CD4-positive, CD25-positive, alpha-beta regulatory T cell (primary cell): Measurements from ENCODE around the gene ARID1B. TPM values are rescaled to one million over a fixed set of nuclear protein-coding genes. Genes with fewer than 3 reads are reported as not detected.
A peak's percentile ranks its signal among the peaks of the same experiment; 100 is the strongest.

ENCODE experiments used
- ATAC-seq, 2 donors: fragments of 150-1000 bp; cut with Tn5 transposase; one replicate each; pipeline ENCODE4 v1.10.0; 2021; ENCODE audit warnings: low read depth in 2 of 2, moderate number of reproducible peaks in 2 of 2, moderate library complexity in 1 of 2
- DNase-seq, 3 donors: peaks; one replicate each; pipeline versions ENCODE4 v3.0.0 to v3.0.0-alpha.2; 2012 to 2022; ENCODE audit warnings: mixed read lengths in 1 of 3
- H3K27ac ChIP-seq: one replicate; pipeline ENCODE4 v1.7.0; 2013; ENCODE audit warnings: mild to moderate bottlenecking, low read length; ENCODE audit not compliant: insufficient read depth, poor library complexity, severe bottlenecking
- H3K27me3 ChIP-seq: one replicate; pipeline ENCODE4 v1.7.0; 2013; ENCODE audit warnings: low read length; ENCODE audit not compliant: control insufficient read depth, insufficient read depth
- H3K36me3 ChIP-seq: one replicate; pipeline ENCODE4 v1.7.0; 2013; ENCODE audit warnings: mild to moderate bottlenecking, low read length, moderate library complexity; ENCODE audit not compliant: control insufficient read depth, insufficient read depth
- H3K4me1 ChIP-seq: 2 replicates; pipeline ENCODE4 v1.7.0; 2013; ENCODE audit warnings: mild to moderate bottlenecking, low read length; ENCODE audit not compliant: insufficient read depth, control insufficient read depth, poor library complexity, severe bottlenecking
- H3K4me3 ChIP-seq: one replicate; pipeline ENCODE4 v1.7.0; 2013; ENCODE audit warnings: low read depth, mild to moderate bottlenecking, low read length, moderate library complexity
- H3K9me3 ChIP-seq, 2 experiments: 1 replicate in 1 of 2; 2 replicates in 1 of 2; pipeline ENCODE4 v1.7.0; 2013; ENCODE audit warnings: low read length in 2 of 2, mild to moderate bottlenecking in 1 of 2, moderate library complexity in 1 of 2; ENCODE audit not compliant: control insufficient read depth in 2 of 2
- H3K27ac Mint-ChIP-seq, 3 donors: one replicate each; pipeline ENCODE4 v1.8.0; 2020 to 2022; ENCODE audit warnings: mild to moderate bottlenecking in 3 of 3, mixed read lengths in 3 of 3, moderate library complexity in 2 of 3
- H3K27me3 Mint-ChIP-seq: one replicate; pipeline ENCODE4 v1.8.0; 2022; ENCODE audit warnings: mild to moderate bottlenecking, mixed read lengths
- H3K36me3 Mint-ChIP-seq: one replicate; pipeline ENCODE4 v1.8.0; 2020; ENCODE audit warnings: mixed read lengths
- H3K4me1 Mint-ChIP-seq, 4 donors: one replicate each; pipeline ENCODE4 v1.8.0; 2020 to 2022; ENCODE audit warnings: mixed read lengths in 4 of 4, mild to moderate bottlenecking in 1 of 4
- H3K4me3 Mint-ChIP-seq, 4 donors: one replicate each; pipeline ENCODE4 v1.8.0; 2020 to 2022; ENCODE audit warnings: mild to moderate bottlenecking in 4 of 4, mixed read lengths in 4 of 4, moderate library complexity in 3 of 4
- H3K9me3 Mint-ChIP-seq, 7 donors: one replicate each; pipeline ENCODE4 v1.8.0; 2020 to 2022; ENCODE audit warnings: mixed read lengths in 7 of 7, mild to moderate bottlenecking in 3 of 7, moderate library complexity in 2 of 7
- polyA plus RNA-seq, 4 donors: library from polyadenylated mRNA; unstranded; fragments of 300-500 nt; fragmentation: Illumina TruSeq; gene quantifications; one replicate each; pipeline ENCODE4 v1.2.3, GENCODE V29; 2021
- total RNA-seq: library from RNA; stranded (reverse); gene quantifications from one replicate; pipeline ENCODE4 v1.2.3, GENCODE V29; 2022

Gene ARID1B
- total and polyA plus RNA-seq, 5 donors from 2014 or later, result 9.8 to 186 (median 12.4) TPM

DNA sequence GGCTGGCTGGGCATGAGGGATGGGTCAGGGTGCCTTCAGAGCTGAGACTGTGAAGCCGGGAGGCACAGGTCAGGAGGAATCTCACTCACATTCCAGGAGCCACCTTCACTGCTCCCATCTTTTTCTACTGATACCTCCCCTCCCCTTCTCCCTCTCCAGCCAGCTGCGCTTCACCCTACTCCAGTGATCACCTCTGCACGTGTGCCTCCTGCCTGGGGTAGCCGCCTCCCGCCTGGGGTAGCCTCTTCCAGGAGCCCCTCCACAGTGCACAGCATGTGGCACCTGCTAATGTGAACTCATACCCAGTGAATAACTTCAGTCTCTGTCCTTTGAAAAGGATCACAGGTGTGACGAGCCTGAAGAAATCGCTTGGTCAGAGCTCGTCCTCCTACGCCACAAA is 313.6 kb downstream of the ARID1B start:
- ATAC-seq, result no peak
- H3K4me3 Mint-ChIP-seq, result no peak overlapping the region
- Histone ChIP-seq H3K9me3 (no peaks in the 10 kb centered on the region), H3K4me3 (no peak overlapping the region), H3K36me3 (peaks cover 10% of the 10 kb centered on the region), H3K27ac (no peak overlapping the region), H3K4me1 (peaks cover 3% of the 10 kb centered on the region), H3K27me3 (no peaks in the 10 kb centered on the region)
- H3K4me1 Mint-ChIP-seq, result peaks cover 4 to 41% (median 34%) of the 10 kb centered on the region in 4 donors
- peak overlapping the region in 1 of 3 donors; percentile 39 for H3K27ac Mint-ChIP-seq
- no peak for DNase-seq
- H3K27me3 Mint-ChIP-seq, result no peaks in the 10 kb centered on the region
- H3K36me3 Mint-ChIP-seq, result peaks cover 41% of the 10 kb centered on the region
- no peaks in the 10 kb centered on the region for H3K9me3 Mint-ChIP-seq

GRCh38 chr6:157091243-157091642 is 314.1 kb downstream of the ARID1B start:
- DNase-seq (no peak), ATAC-seq (no peak)
- Histone ChIP-seq H3K9me3 (no peaks in the 10 kb centered on the region), H3K36me3 (peaks cover 10% of the 10 kb centered on the region), H3K4me3 (no peak overlapping the region), H3K4me1 (peaks cover 3% of the 10 kb centered on the region), H3K27ac (no peak overlapping the region), H3K27me3 (no peaks in the 10 kb centered on the region)
- Mint-ChIP-seq H3K36me3 (peaks cover 41% of the 10 kb centered on the region), H3K27me3 (no peaks in the 10 kb centered on the region), H3K4me1 (peaks cover 4 to 42% (median 34%) of the 10 kb centered on the region in 4 donors), H3K9me3 (no peaks in the 10 kb centered on the region), H3K4me3 (no peak overlapping the region), H3K27ac (no peak overlapping the region)

GRCh38 chr6:157091856-157092460 is 314.8 kb downstream of the ARID1B start:
- Histone ChIP-seq H3K4me3 (no peak overlapping the region), H3K27ac (no peak overlapping the region), H3K4me1 (peaks cover 3% of the 10 kb centered on the region), H3K27me3 (no peaks in the 10 kb centered on the region), H3K36me3 (peaks cover 6% of the 10 kb centered on the region), H3K9me3 (no peaks in the 10 kb centered on the region)
- Mint-ChIP-seq H3K4me1 (peaks cover 4 to 46% (median 29%) of the 10 kb centered on the region in 4 donors), H3K27me3 (no peaks in the 10 kb centered on the region), H3K27ac (no peak overlapping the region), H3K36me3 (peaks cover 37% of the 10 kb centered on the region), H3K9me3 (no peaks in the 10 kb centered on the region), H3K4me3 (peak overlapping the region in 1 of 4 donors; percentile 2)
- DNase-seq, result no peak
- no peak for ATAC-seq

- DNase-seq (no peak), ATAC-seq (no peak)
- H3K4me3 Mint-ChIP-seq, result no peak overlapping the region
- H3K4me1 ChIP-seq, result peaks cover 3% of the 10 kb centered on the region
- peaks cover 6% of the 10 kb centered on the region for H3K36me3 ChIP-seq
- no peak overlapping the region for H3K27ac Mint-ChIP-seq
- H3K9me3 ChIP-seq, result no peaks in the 10 kb centered on the region
- H3K36me3 Mint-ChIP-seq, result peaks cover 33% of the 10 kb centered on the region
- H3K27me3 Mint-ChIP-seq, result no peaks in the 10 kb centered on the region
- no peak overlapping the region for H3K4me3 ChIP-seq
- H3K27ac ChIP-seq, result no peak overlapping the region
- H3K4me1 Mint-ChIP-seq, result peaks cover 5 to 46% (median 26%) of the 10 kb centered on the region in 4 donors
- no peaks in the 10 kb centered on the region for H3K9me3 Mint-ChIP-seq
- H3K27me3 ChIP-seq, result no peaks in the 10 kb centered on the region
Measured at GRCh38 chr6:157092736-157093135, 315.6 kb downstream of the ARID1B start.

- DNase-seq (no peak), ATAC-seq (no peak)
- Histone ChIP-seq H3K27ac (no peak overlapping the region), H3K4me1 (no peaks in the 10 kb centered on the region), H3K36me3 (peaks cover 2% of the 10 kb centered on the region), H3K9me3 (no peaks in the 10 kb centered on the region), H3K27me3 (no peaks in the 10 kb centered on the region), H3K4me3 (no peak overlapping the region)
- peaks cover 31% of the 10 kb centered on the region for H3K36me3 Mint-ChIP-seq
- no peaks in the 10 kb centered on the region for H3K27me3 Mint-ChIP-seq
- no peak overlapping the region for H3K27ac Mint-ChIP-seq
- H3K4me1 Mint-ChIP-seq, result peaks cover 13 to 48% (median 29%) of the 10 kb centered on the region in 4 donors
- H3K9me3 Mint-ChIP-seq, result no peaks in the 10 kb centered on the region
- H3K4me3 Mint-ChIP-seq, result no peak overlapping the region
Measured at GRCh38 chr6:157093536-157093935, 316.4 kb downstream of the ARID1B start.

DNA sequence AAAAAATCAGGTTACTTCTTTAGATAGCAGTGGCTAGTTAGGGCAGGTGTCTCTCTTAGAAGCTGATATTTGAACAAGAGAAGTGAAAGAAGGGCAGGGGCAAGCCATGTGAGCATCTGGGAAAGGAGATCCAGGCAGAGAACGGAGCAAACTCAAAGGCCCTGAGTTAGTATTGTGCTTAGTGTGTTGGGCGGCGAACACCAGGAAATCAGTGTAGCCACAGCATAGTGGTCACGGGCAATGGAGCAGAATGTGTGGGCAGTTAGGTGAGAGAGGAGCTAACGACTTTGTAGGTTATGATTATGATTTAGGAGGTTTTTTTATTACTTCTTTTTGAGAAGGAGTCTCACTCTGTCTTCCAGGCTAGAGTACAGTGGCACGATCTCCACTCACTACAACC is 316.9 kb downstream of the ARID1B start:
- no peak for DNase-seq
- ATAC-seq, result no peak
- no peaks in the 10 kb centered on the region for H3K27me3 Mint-ChIP-seq
- no peak overlapping the region for H3K4me3 Mint-ChIP-seq
- H3K27me3 ChIP-seq, result no peaks in the 10 kb centered on the region
- H3K4me1 Mint-ChIP-seq, result peaks cover 15 to 48% (median 28%) of the 10 kb centered on the region in 4 donors
- H3K36me3 ChIP-seq, result no peaks in the 10 kb centered on the region
- H3K9me3 Mint-ChIP-seq, result no peaks in the 10 kb centered on the region
- no peaks in the 10 kb centered on the region for H3K9me3 ChIP-seq
- peaks cover under 1% of the 10 kb centered on the region for H3K4me1 ChIP-seq
- H3K27ac ChIP-seq, result no peak overlapping the region
- no peak overlapping the region for H3K4me3 ChIP-seq
- H3K36me3 Mint-ChIP-seq, result peaks cover 26% of the 10 kb centered on the region
- H3K27ac Mint-ChIP-seq, result peak overlapping the region in 2 of 3 donors; percentile 38 to 81

GRCh38 chr6:157095084-157095483 is 317.9 kb downstream of the ARID1B start:
- no peaks in the 10 kb centered on the region for H3K9me3 ChIP-seq
- Mint-ChIP-seq H3K36me3 (peaks cover 23% of the 10 kb centered on the region), H3K27me3 (no peaks in the 10 kb centered on the region), H3K4me1 (peaks cover 12 to 55% (median 33%) of the 10 kb centered on the region in 4 donors), H3K27ac (peak overlapping the region in 1 of 3 donors; percentile 4), H3K9me3 (no peaks in the 10 kb centered on the region), H3K4me3 (no peak overlapping the region)
- no peak overlapping the region for H3K4me3 ChIP-seq
- no peak overlapping the region for H3K27ac ChIP-seq
- DNase-seq (no peak), ATAC-seq (no peak)
- no peaks in the 10 kb centered on the region for H3K36me3 ChIP-seq
- H3K27me3 ChIP-seq, result no peaks in the 10 kb centered on the region
- peaks cover 11% of the 10 kb centered on the region for H3K4me1 ChIP-seq

- H3K27ac ChIP-seq, result no peak overlapping the region
- H3K36me3 ChIP-seq, result no peaks in the 10 kb centered on the region
- DNase-seq (no peak), ATAC-seq (no peak)
- no peak overlapping the region for H3K4me3 Mint-ChIP-seq
- no peak overlapping the region for H3K4me3 ChIP-seq
- no peaks in the 10 kb centered on the region for H3K27me3 Mint-ChIP-seq
- H3K9me3 ChIP-seq, result no peaks in the 10 kb centered on the region
- peaks cover 23% of the 10 kb centered on the region for H3K36me3 Mint-ChIP-seq
- no peaks in the 10 kb centered on the region for H3K9me3 Mint-ChIP-seq
- H3K27me3 ChIP-seq, result no peaks in the 10 kb centered on the region
- peaks cover 17 to 60% (median 38%) of the 10 kb centered on the region in 4 donors for H3K4me1 Mint-ChIP-seq
- peaks cover 16% of the 10 kb centered on the region for H3K4me1 ChIP-seq
- H3K27ac Mint-ChIP-seq, result peak overlapping the region in 1 of 3 donors; percentile 20
Measured at GRCh38 chr6:157095569-157095968, 318.4 kb downstream of the ARID1B start.
